Neural progenitor cell (in vitro differentiated cells): ENCODE results near the gene ARHGEF4.
"Not testable (repeated sequence)": the region's sequence is repeated elsewhere in the genome, so short reads cannot be mapped to it uniquely, and the experiment has no call there.

Experiments
- CTCF ChIP-seq: fragments of 200-600 bp; sonication (generic); IDR thresholded peaks from 2 replicates; pipeline ENCODE4 v1.5.1; 2017; ENCODE audit warnings: antibody characterized with exemption, mild to moderate bottlenecking
- EZH2 ChIP-seq: fragments of 200-600 bp; sonication (generic); IDR thresholded peaks from 2 replicates; pipeline ENCODE4 v1.6.1; 2017; ENCODE audit warnings: antibody characterized with exemption, mild to moderate bottlenecking, moderate library complexity
- EZH2phosphoT487 ChIP-seq: fragments of 200-600 bp; sonication (generic); IDR thresholded peaks from 2 replicates; pipeline ENCODE4 v1.6.1; 2017; ENCODE audit warnings: antibody characterized with exemption

- TF ChIP-seq EZH2, CTCF, EZH2phosphoT487: not testable (repeated sequence)
These were observed 243.2 kb downstream of the ARHGEF4 start for GRCh38 chr2:131079931-131080330.
